Measurements from ENCODE around the gene RAB28. TPM values are rescaled to one million over a fixed set of nuclear protein-coding genes. Genes with fewer than 3 reads are reported as not detected.

Gene RAB28
- total and polyA plus RNA-seq, 2 of the 8 experiments (the other 6 are each of a cell fraction or from before 2014, with no cell fraction given), result 16.0 to 18.7 TPM

DNA sequence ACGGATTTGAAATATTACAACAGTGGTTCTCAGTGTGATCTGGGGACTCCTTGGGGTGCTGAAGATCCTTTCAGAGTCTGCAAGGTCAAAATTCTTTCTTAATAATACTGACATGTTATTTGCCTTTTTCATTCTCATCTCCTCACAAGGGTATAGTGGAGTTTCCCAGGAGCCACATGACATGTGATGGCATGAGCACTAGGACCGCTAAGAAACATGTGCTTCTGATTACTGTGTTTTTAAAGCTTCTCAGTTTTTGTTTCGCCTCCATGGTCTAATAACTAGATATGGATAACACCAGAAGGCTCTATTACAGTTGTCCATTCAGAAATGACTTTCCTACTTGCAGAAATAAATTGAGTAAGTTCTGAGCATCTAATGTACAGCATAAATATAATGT is 156.1 kb downstream of the RAB28 start:
- no peak overlapping the region for H2AFZ ChIP-seq (ENCODE audit: low read length)
- FAIRE-seq (no peak), DNase-seq (ENCODE audit: low read depth in 1 of 2, low spot score in 2 of 2) (no peak)
- ChIA-PET POLR2A (ENCODE audit: partially characterized antibody) (no interaction called here), CTCF (ENCODE audit: partially characterized antibody) (interaction anchor here (0.6 kb wide), 1 partner anchor 115 kb away, joined by 3 read pairs; no protein-coding TSS in a partner anchor)
- H3K36me3 ChIP-seq (ENCODE audit: control insufficient read depth in 2 of 4, insufficient read depth in 4 of 4, low read length in 3 of 4), result no peaks in the 10 kb centered on the region
- H3K23ac ChIP-seq (ENCODE audit: insufficient read length), result no peak overlapping the region
- no peaks in the 10 kb centered on the region for H4K20me1 ChIP-seq (replicated peaks in 1 of 2; ENCODE audit: control insufficient read depth in 1 of 2, insufficient read depth in 2 of 2, low read length in 2 of 2)
- no peak overlapping the region for H2BK12ac ChIP-seq (ENCODE audit: low read depth, low read length)
- H4K8ac ChIP-seq (ENCODE audit: extremely low read depth, insufficient read depth, low read length), result no peak overlapping the region
- no peaks in the 10 kb centered on the region for H3K23me2 ChIP-seq (ENCODE audit: low read depth, low read length)
- no peak overlapping the region for H2BK20ac ChIP-seq (ENCODE audit: low read length)
- H3K4ac ChIP-seq (replicated peaks; ENCODE audit: insufficient read length, low read depth, low read length), result no peak overlapping the region
- H2BK15ac ChIP-seq (ENCODE audit: low read length), result no peak overlapping the region
- H3K14ac ChIP-seq (ENCODE audit: insufficient read length), result no peak overlapping the region
- no peak overlapping the region for H3K27ac ChIP-seq (ENCODE audit: low read depth, low read length)
- 87% methylated on average over 3 of the region's 3 CpGs; no CpG with 5 or more reads in 1 of the 2 experiments for WGBS, 2 experiments (ENCODE audit: extremely low coverage in 1 of 2, insufficient coverage in 1 of 2, insufficient read length in 1 of 2, insufficient replicate concordance in 2 of 2, low coverage in 1 of 2, low lambda C conversion rate in 2 of 2, missing lambda C conversion rate in 1 of 2)
- no peaks in the 10 kb centered on the region for H3K79me2 ChIP-seq (ENCODE audit: control insufficient read depth in 1 of 2, insufficient read depth in 2 of 2, low read length in 2 of 2)
- no peak overlapping the region for H3K9ac ChIP-seq (replicated peaks in 1 of 4; ENCODE audit: extremely low read depth in 1 of 4, low read depth in 3 of 4, low read length in 3 of 4)
- no peaks in the 10 kb centered on the region for H3K79me1 ChIP-seq (ENCODE audit: low read depth, low read length)
- H3K4me2 ChIP-seq (ENCODE audit: insufficient read depth in 1 of 2, low read depth in 2 of 2, low read length in 2 of 2), result no peak overlapping the region
- H2BK5ac ChIP-seq (ENCODE audit: low read depth, low read length), result no peak overlapping the region
- no peak overlapping the region for H2AK5ac ChIP-seq (ENCODE audit: low read depth, low read length)
- no peak overlapping the region for H4K91ac ChIP-seq (replicated peaks; ENCODE audit: insufficient read length, low read length)
- no peak overlapping the region for H2BK120ac ChIP-seq (replicated peaks; ENCODE audit: low read depth, low read length)
- peaks cover 0 to 6% (median 1%) of the 10 kb centered on the region in 4 experiments; a peak in 1 of 7 replicates for H3K4me1 ChIP-seq (replicated peaks in 1 of 4; ENCODE audit: control insufficient read depth in 3 of 4, insufficient read depth in 4 of 4, low read length in 3 of 4)
- H3K18ac ChIP-seq (ENCODE audit: extremely low read depth, low read length), result no peak overlapping the region
- no peak overlapping the region for H3K56ac ChIP-seq (replicated peaks; ENCODE audit: insufficient read length, low read depth, low read length)
- no peak overlapping the region for H3K4me3 ChIP-seq (ENCODE audit: extremely low read depth in 1 of 4, insufficient read depth in 2 of 4, low read depth in 3 of 4, low read length in 4 of 4)
- no peaks in the 10 kb centered on the region for H3K9me3 ChIP-seq (ENCODE audit: insufficient read depth in 2 of 2, low read depth in 1 of 2, low read length in 1 of 2)
- no peaks in the 10 kb centered on the region for H3K27me3 ChIP-seq (replicated peaks in 1 of 4; ENCODE audit: control insufficient read depth in 3 of 4, extremely low read depth in 1 of 4, insufficient read depth in 3 of 4, low read length in 3 of 4)
- H4K5ac ChIP-seq (ENCODE audit: insufficient read length, low read depth, low read length), result no peak overlapping the region
- TF ChIP-seq, protein P1, sequence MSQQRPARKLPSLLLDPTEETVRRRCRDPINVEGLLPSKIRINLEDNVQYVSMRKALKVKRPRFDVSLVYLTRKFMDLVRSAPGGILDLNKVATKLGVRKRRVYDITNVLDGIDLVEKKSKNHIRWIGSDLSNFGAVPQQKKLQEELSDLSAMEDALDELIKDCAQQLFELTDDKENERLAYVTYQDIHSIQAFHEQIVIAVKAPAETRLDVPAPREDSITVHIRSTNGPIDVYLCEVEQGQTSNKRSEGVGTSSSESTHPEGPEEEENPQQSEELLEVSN (IDR thresholded peaks at IDR 0.05), result no peak
- TF ChIP-seq PHF8 (conservative IDR thresholded peaks at IDR 0.05; ENCODE audit: low read depth, low read length) (no peak), FOSL1 (IDR thresholded peaks at IDR 0.05; ENCODE audit: insufficient read depth, low read depth, low read length) (no peak), HDAC2 (IDR thresholded peaks at IDR 0.05; ENCODE audit: borderline replicate concordance in 1 of 2, low read depth in 2 of 2, low read length in 2 of 2) (no peak), CBX5 (IDR thresholded peaks at IDR 0.05; ENCODE audit: low read depth, low read length) (no peak), TBP (IDR thresholded peaks at IDR 0.05; ENCODE audit: low read depth, low read length) (no peak), NRF1 (IDR thresholded peaks at IDR 0.05; ENCODE audit: low read depth, low read length) (no peak), RAD21 (IDR thresholded peaks at IDR 0.05 in 1 of 2, conservative IDR thresholded peaks at IDR 0.05 in 1 of 2; ENCODE audit: low read depth in 2 of 2, low read length in 2 of 2) (no peak), TAF1 (IDR thresholded peaks at IDR 0.05; ENCODE audit: low read depth, low read length) (no peak), SP4 (IDR thresholded peaks at IDR 0.05; ENCODE audit: low read length) (no peak), CEBPB (IDR thresholded peaks at IDR 0.05; ENCODE audit: low read depth, low read length) (no peak), RXRA (IDR thresholded peaks at IDR 0.05; ENCODE audit: insufficient read depth, low read depth, low read length) (no peak), KDM1A (IDR thresholded peaks at IDR 0.05; ENCODE audit: borderline replicate concordance, low read length) (no peak)
- TF ChIP-seq, protein P2, sequence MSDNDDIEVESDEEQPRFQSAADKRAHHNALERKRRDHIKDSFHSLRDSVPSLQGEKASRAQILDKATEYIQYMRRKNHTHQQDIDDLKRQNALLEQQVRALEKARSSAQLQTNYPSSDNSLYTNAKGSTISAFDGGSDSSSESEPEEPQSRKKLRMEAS (IDR thresholded peaks at IDR 0.05), result no peak

Data from H1 (cell line).